ENCODE measurements around the gene TIMP3.

TIMP3 gene

GRCh38 chr22:32831584-32831983 is 30.1 kb downstream of the TIMP3 start:
- no peak for TF ChIP-seq PATZ1 (CRISPR knock-in tag; IDR thresholded peaks at IDR 0.05; ENCODE audit: borderline replicate concordance)
- TF ChIP-seq CSRNP3 (CRISPR knock-in tag; IDR thresholded peaks at IDR 0.05): no peak
- no peak for ATAC-seq

- no peak for TF ChIP-seq ZNF565 (CRISPR knock-in tag; conservative IDR thresholded peaks at IDR 0.05; ENCODE audit: low read depth)
- ATAC-seq: no peak
Measured at GRCh38 chr22:32832174-32832573, 30.7 kb downstream of the TIMP3 start.

GRCh38 chr22:32836280-32837123 is 35.0 kb downstream of the TIMP3 start:
- 0 out of 3 replicates have a peak, but pooled peaks have one; percentile 34 for ATAC-seq
- TF ChIP-seq CREB5 (CRISPR knock-in tag; IDR thresholded peaks at IDR 0.05; ENCODE audit: low read depth) (no peak), GLIS3 (CRISPR knock-in tag; IDR thresholded peaks at IDR 0.05) (no peak)

GRCh38 chr22:32837142-32837541 is 35.6 kb downstream of the TIMP3 start:
- TF ChIP-seq PATZ1 (CRISPR knock-in tag; IDR thresholded peaks at IDR 0.05; ENCODE audit: borderline replicate concordance): no peak
- no peak for TF ChIP-seq CREB5 (CRISPR knock-in tag; IDR thresholded peaks at IDR 0.05; ENCODE audit: low read depth)
- ATAC-seq: no peak

GRCh38 chr22:32837803-32838202 is 36.3 kb downstream of the TIMP3 start:
- no peak for ATAC-seq
- TF ChIP-seq SNAI2 (CRISPR knock-in tag; IDR thresholded peaks at IDR 0.05) (no peak), GLIS3 (CRISPR knock-in tag; IDR thresholded peaks at IDR 0.05) (no peak), ZC3H10 (CRISPR knock-in tag; IDR thresholded peaks at IDR 0.05) (no peak), RARB (CRISPR knock-in tag; IDR thresholded peaks at IDR 0.05) (no peak), CSDC2 (CRISPR knock-in tag; IDR thresholded peaks at IDR 0.05) (no peak), PPARA (CRISPR knock-in tag; IDR thresholded peaks at IDR 0.05; ENCODE audit: borderline replicate concordance) (no peak), POU6F1 (CRISPR knock-in tag; IDR thresholded peaks at IDR 0.05; ENCODE audit: borderline replicate concordance, low read depth) (no peak), PATZ1 (CRISPR knock-in tag; IDR thresholded peaks at IDR 0.05; ENCODE audit: borderline replicate concordance) (no peak), ESRRG (CRISPR knock-in tag; IDR thresholded peaks at IDR 0.05) (no peak), TOX (CRISPR knock-in tag; IDR thresholded peaks at IDR 0.05; ENCODE audit: borderline replicate concordance) (no peak), ZFP30 (CRISPR knock-in tag; IDR thresholded peaks at IDR 0.05) (no peak), CREB5 (CRISPR knock-in tag; IDR thresholded peaks at IDR 0.05; ENCODE audit: low read depth) (no peak), BACH2 (CRISPR knock-in tag; IDR thresholded peaks at IDR 0.05; ENCODE audit: borderline replicate concordance) (no peak)

Data from SK-N-SH treated with all-trans-retinoic acid at 6 μM for 48 hours (cell line).